GM19455 (cell line): ENCODE results near the gene CCDC77.
A peak's percentile ranks its signal among the peaks of the same experiment; 100 is the strongest.
"Not testable (repeated sequence)": the region's sequence is repeated elsewhere in the genome, so short reads cannot be mapped to it uniquely, and the experiment has no call there.

ENCODE experiments used
- ATAC-seq: cut with Tn5 transposase; IDR thresholded peaks from one replicate; pipeline ENCODE4 v1.9.1; 2021; ENCODE audit not compliant: unreplicated experiment

Gene CCDC77

DNA sequence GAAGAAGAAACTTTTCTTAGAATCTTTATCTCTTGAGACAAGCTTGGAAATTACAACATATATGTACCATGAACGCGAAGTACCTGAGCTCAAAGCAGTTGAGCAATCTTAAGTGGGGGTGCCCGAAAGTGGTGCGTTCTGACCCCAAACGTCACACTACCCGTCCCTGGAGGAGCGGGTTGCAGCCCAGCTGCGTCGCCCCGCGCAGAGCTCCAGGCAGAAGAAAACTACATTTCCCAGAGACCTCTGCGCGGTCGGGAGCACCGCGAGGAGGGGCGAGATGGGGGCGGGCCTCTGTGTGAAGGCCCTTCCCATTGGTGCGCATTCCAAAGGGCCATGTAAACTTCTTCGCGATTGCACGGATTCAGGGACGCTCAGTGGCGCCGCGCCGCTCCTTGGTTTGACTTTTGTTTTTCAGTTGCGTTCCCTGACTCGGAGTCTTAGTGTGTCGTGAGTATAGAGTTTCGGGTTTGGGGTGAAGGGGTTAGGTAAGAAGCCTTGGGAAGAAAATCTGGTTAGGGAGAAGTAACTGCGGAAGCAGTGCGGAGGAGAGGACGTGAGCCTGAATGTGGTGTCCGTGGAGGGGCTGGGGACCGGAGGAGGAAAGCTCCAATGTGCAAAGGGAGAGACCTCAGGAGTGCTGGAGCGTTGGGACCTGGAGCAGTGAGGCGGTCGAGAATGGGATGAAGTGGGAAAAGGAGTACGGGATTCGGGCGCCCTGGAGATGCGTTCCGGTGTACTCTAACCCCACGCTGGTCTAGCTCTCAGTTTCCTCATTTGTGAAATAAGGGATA is at the start of gene CCDC77:
TSS of gene CCDC77 (plus strand) at position 410 of the 794 bp plus-strand sequence. CDS start 7,740 bp downstream, outside the sequence.
- ATAC-seq = peak; percentile 97

DNA sequence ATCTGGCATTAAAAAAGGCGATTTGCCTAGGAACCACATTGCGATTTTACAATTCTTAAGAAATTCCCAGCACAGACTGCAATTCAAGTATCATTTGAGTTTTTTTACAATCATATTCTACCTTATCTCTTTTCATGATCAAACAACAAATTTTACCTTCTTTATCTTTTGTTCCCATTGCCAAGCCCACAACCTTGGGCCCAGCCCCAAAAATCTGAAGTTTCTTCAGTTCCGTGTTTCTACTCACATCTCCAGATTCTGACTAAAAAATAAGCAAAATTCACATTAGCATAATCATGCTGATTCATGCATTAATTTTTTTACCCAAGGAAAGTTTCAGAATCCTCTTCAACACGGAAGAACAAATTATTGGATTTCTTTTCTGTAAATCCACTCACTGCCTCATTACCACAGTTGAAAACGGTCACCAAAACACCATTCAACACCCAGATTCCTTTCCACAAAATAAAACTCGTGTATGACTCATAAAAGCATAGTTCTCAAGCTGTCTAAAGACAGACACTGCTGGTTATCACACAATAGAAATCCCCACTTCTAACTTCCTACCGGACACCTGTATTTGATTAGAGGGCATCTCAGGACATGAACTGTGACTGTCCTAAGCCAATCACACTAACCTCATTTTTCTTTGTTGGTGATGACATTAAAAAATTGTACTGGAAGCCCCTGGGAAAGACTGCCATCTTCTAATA is 45.0 kb upstream of the CCDC77 start:
- ATAC-seq = no peak

- no peak for ATAC-seq
Measured at GRCh38 chr12:359091-359490, 42.4 kb upstream of the CCDC77 start.

GRCh38 chr12:366820-367219 is 34.6 kb upstream of the CCDC77 start:
- ATAC-seq = no peak

DNA sequence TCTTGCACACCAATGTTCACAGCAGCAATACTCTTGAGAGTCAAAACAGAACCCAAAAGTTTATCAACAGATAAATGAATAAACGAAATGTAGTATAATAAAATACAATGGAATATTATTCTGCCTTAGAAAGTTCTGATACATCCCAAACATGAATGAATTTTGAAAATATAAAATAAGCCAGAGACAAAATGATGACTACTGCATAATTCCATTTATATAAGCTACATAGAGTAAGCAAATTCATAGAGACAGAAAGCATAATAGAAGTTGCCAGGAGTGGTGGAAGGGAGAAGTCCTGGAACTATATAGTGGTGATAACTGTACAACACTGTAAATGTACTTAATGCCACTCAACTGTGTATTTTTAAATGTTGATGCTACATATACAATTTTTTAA is 33.5 kb upstream of the CCDC77 start:
- ATAC-seq = no peak

DNA sequence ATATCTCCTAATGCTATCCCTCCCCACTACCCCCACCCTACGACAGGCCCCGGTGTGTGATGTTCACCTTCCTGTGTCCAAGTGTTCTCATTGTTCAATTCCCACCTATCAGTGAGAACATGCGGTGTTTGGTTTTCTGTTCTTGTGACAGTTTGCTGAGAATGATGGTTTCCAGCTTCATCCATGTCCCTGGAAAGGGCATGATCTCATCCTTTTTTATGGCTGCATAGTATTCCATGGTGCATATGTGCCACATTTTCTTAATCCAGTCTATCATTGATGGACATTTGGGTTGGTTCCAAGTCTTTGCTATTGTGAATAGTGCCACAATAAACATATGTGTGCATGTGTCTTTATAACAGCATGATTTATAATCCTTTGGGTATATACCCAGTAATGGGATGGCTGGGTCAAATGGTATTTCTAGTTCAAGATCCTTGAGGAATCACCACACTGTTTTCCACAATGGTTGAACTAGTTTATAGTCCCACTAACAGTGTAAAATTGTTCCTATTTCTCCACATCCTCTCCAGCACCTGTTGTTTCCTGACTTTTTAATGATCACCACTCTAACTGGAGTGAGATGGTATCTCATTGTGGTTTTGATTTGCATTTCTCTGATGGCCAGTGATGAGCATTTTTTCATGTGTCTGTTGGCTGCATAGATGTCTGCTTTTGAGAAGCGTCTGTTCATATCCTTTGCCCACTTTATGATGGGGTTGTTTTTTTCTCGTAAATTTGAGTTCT is 30.5 kb upstream of the CCDC77 start:
- ATAC-seq = not testable (repeated sequence)

GRCh38 chr12:386651-387050 is 14.8 kb upstream of the CCDC77 start:
- ATAC-seq = no peak

GRCh38 chr12:388012-388411 is 13.4 kb upstream of the CCDC77 start:
- no peak for ATAC-seq

GRCh38 chr12:388541-389141 is 12.8 kb upstream of the CCDC77 start:
- peak; percentile 16 for ATAC-seq

GRCh38 chr12:389142-390096 is 12.0 kb upstream of the CCDC77 start, which contains the start of gene KDM5A:
Gene KDM5A, minus strand, starts transcription at chr12:389320. Its CDS starts 229 bp downstream, at chr12:389091.
- ATAC-seq = peak; percentile 91

DNA sequence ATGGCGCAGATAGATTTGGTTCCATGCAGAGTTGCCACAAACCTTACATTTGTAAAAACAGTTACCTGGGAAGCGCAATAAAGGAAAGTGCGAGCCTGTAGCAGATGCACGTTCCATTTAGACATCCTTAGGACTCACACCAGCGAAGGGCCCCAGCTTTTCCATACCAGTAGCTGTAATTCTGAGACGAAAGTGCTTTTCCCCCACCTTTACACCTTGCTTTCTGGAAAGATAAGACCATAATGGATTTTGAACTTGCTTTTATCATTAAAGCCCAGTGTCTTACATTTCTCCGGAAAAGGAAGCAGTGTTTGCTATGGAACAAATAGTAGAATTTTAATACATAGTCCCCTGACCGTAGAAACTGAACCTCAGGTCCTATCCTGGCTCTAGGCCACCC is 616 bp upstream of the CCDC77 start:
- no peak for ATAC-seq

GRCh38 chr12:402029-402389 is 565 bp downstream of the CCDC77 start:
- ATAC-seq = no peak

GRCh38 chr12:414859-415258 is 13.4 kb downstream of the CCDC77 start:
- no peak for ATAC-seq

- ATAC-seq = no peak
Measured at GRCh38 chr12:418432-418831, 17.0 kb downstream of the CCDC77 start.

- no peak for ATAC-seq
Measured at GRCh38 chr12:422526-422925, 21.1 kb downstream of the CCDC77 start.

- ATAC-seq = not testable (repeated sequence)
Measured at GRCh38 chr12:435737-436136, 34.3 kb downstream of the CCDC77 start.

GRCh38 chr12:442235-442884 is 40.9 kb downstream of the CCDC77 start:
- no peak for ATAC-seq

DNA sequence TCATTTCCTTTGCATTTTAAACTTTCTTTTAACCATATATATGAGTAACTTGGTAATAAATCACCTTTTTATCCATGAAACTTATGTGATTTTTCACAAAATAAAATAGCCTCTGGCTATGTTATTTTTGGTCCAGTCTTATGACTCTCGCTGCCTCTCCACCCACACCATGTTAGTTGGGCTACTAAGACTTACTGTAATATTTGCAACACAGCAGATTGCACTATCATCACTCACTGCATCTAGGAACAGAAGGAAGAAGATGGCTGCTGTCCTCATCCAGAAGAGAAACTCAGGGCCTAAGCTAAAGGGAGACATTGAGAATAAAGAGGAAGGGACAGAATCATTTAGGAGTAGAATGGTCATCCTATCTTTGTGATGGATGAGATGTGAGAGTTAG is 45.7 kb downstream of the CCDC77 start:
- no peak for ATAC-seq

- ATAC-seq = no peak
Measured at GRCh38 chr12:449203-449602, 47.8 kb downstream of the CCDC77 start.

- no peak for ATAC-seq
Measured at GRCh38 chr12:450438-450837, 49.0 kb downstream of the CCDC77 start.
